HG03342 (cell line): Measurements from ENCODE around the gene LPP.

Experiments used
- ATAC-seq: cut with Tn5 transposase; IDR thresholded peaks from one replicate; pipeline ENCODE4 v1.9.1; 2021; ENCODE audit warnings: mild to moderate bottlenecking, moderate library complexity; ENCODE audit not compliant: unreplicated experiment

The LPP gene

DNA sequence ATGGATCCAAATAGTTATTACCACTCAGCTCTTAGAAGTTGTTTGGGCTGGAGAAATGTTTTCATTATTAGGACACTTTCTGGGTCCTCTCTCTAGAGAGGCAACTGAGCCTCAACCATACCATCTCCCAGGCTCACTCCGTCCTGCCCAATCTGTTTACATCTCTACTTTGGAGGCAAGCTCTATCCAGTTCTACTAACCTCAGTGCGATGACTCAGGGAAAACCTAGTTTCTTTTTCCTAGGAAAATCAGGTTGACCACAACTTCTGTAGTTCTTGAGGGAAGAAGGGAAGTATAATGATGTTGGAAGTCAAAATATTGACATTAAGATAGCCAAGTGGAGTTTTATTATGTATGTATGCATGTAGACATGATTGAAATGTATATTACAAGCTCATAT, 40.4 kb downstream of the LPP start:
- ATAC-seq, result no peak

GRCh38 chr3:188196232-188196990, 42.5 kb downstream of the LPP start:
- ATAC-seq, result no peak

- peak; percentile 63 for ATAC-seq
Observed at GRCh38 chr3:188197388-188197847, 43.5 kb downstream of the LPP start.

GRCh38 chr3:188198001-188198400, 44.0 kb downstream of the LPP start:
- ATAC-seq, result no peak

DNA sequence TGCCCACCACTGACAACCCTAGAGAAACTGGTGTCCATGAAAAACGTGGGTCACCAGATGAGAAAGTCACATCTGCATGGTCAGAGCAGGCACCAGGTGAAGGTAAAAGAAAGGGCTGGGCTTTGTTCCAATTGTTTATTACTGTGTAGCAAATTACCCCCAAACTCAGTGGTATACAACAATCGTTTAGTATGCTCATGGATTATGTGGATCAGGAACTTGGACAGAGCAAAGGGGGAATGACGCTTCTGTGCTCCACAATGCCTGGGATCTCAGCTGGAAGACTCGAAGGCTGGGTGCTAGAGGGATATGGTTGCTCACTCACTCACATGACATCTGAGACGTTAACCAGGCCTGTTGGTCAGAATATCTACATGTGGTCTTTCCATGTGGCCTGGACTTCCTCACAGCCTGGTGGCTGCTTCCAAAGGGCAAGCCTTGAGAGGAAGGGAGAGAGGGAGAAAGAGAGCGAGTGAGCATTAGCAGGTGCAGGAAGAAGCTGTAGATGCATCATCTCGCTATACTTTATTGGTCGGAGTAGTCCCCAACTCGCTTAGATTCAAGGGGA, 44.9 kb downstream of the LPP start:
- ATAC-seq, result no peak

- ATAC-seq, result no peak
Observed at GRCh38 chr3:188199386-188199785, 45.4 kb downstream of the LPP start.

- ATAC-seq, result no peak
Observed at GRCh38 chr3:188200481-188200880, 46.5 kb downstream of the LPP start.

DNA sequence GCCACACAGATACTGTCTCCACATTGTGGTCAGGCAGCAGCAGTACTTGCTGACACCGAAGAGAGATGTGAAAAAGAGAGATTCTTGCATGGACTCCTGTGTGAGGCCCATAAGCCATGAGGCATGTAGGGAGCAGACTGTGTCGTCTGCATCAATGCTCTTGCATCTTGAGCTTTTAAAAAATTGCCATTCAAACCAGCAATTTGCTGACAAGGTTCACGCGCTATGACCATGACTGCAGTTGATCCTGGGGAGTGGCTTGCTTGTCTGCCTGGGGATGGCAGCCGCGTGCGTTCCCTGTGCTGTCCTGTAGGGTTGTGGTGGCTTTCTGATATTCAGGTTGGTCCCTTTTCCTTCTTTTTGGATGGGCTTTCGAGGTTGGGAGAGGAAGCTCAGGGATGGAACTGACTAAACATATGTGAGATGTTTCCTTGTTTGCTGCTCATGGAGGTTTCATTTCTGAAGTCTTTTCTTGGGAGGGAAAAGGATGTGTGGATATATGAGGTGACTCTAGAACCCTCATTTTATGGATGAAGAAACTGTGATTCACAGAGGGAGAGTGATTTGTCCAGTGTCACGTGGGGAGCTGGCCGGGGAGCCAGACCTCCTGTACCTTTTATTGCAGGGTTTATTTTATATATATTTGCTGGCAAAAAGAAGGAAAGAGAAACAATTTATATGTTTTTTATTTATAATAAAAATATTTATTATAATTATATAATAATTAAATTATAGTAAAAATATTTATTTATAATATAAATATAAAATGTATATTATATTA, 48.6 kb downstream of the LPP start:
- no peak for ATAC-seq

- ATAC-seq, result no peak
Observed at GRCh38 chr3:188204526-188204925, 50.6 kb downstream of the LPP start.

DNA sequence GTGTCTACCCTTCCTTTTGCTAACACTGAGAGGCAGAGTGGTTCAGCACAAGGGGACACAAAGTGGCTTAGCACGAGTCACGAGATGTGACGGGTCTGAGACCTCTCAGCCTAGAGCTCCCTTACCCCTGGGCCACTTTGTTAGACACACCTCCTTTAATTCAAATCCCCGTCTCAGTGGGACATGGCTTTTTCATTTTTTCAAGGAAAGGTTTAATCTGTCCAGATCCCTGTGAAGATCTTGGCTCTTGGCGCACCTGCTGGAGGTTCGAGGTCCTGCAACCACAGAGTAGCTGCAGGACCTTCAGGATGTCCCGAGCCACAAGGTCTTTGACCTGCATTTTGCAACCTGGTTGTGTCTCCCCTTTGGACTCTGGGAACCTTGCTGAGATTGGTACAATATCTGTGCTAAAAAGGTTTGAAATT, 52.0 kb downstream of the LPP start:
- peak; percentile 53 for ATAC-seq

GRCh38 chr3:188206787-188207186, 52.8 kb downstream of the LPP start:
- ATAC-seq, result no peak

DNA sequence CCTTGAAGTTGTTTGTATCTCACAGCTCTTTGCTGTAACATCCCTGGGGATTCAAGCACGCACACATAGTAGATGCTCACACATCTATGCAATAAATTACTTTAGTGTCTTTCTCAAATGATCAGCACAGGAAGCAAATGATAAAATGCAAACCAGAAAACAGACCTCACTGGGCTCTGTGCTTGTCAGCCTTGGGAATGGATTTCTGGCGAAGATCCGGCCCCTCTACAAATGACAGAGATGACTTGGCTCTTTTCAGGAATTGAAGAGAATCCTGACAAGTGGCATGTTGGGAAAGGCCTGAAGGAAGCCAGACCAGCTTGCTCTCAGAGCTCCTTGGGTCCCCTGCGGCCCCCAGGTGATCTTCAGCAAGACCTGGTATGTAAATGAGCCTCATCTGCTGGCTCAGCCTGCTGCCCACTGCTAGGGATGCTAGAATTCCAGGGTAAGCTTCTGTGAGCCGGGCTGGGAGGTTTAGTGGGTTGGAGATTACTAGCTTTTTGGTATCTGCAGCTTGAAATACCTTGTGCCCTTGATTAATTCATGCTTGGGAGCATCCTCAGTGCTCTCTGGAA, 54.1 kb downstream of the LPP start:
- no peak for ATAC-seq

DNA sequence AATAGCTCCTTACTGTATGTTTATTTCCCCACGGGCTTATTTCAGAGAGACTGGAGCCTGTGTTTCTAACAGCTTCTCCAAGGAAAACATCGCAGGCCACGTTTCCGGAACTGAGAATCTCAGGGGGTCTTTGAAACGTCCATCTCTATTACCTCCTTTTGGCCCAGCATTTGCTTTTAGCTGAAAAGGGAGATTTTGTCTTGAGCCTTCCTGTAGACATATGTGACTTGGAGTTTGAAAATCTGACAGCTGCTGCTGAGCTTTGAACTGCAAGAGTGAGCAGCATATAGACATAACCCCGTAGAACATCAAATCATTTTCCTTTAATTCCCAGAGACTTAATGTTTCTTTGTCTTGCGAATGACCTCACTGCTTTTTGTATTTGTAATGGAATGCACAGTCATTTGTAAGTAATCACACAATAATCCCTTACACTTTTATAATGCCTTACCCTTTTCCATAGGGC, 54.6 kb downstream of the LPP start:
- no peak for ATAC-seq

- ATAC-seq, result no peak
Observed at GRCh38 chr3:188209034-188209433, 55.1 kb downstream of the LPP start.

DNA sequence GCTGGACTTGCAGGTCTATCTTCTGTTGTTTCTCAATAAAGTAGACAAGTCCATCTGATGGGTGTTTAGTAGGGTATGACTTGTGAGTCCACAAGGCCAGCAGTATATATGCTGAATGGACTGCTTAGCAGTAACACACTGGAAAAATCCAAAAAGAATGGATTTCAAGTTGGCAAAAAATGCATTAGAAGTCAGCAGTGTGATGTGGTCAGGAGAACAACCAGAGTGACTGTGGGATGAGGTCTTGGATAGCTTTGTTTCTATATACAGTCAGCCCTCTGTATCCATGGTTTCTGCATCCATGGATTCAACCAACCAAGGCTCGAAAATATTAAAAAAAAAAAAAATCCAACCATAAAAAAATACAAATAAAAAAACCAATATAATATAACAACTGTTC, 55.8 kb downstream of the LPP start:
- ATAC-seq, result no peak

DNA sequence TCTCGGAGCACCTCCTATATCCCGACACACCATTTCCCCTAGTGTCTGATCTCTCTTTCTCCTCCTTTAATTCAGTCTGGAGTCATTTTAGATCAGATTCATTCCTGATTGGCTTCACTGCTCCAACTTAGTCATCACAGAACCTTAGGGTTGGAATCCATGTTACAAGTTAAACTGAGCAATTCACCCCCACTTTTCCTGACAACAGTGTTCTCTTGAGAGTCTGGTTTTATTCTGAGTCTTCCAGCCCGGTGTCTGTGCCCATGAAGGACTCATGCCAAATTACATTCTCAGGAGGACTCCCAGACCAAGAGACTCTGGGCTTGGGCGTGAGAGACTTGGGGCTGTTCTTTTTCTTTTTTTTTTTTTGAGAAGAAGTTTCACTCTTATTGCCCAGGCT, 57.5 kb downstream of the LPP start:
- ATAC-seq, result no peak

GRCh38 chr3:188212308-188212969, 58.5 kb downstream of the LPP start:
- no peak for ATAC-seq

- ATAC-seq, result no peak
Observed at GRCh38 chr3:188214442-188214841, 60.5 kb downstream of the LPP start.

- no peak for ATAC-seq
Observed at GRCh38 chr3:188215129-188215528, 61.2 kb downstream of the LPP start.

DNA sequence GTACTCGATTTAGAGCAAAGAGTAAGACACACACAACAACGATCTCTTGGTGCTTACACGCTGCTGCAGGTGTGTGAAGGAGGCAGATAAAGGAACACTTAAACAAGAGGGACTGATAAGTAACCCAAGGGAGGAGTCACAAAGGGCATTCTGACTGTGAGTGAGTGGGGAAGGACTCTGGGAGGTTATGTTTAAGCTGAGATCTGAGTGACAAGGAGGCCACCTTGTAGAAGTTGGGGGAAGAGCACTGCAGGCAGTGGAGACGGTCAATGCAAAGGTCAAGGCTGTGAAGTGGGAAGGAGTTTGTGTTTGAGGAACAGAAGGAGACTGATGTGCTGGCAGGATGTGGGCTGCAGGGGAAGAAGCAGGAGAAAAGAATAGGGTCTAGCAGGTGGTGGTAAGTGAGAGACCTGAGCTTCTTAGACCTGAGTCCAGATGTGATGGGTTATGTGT, 63.1 kb downstream of the LPP start:
- no peak for ATAC-seq

DNA sequence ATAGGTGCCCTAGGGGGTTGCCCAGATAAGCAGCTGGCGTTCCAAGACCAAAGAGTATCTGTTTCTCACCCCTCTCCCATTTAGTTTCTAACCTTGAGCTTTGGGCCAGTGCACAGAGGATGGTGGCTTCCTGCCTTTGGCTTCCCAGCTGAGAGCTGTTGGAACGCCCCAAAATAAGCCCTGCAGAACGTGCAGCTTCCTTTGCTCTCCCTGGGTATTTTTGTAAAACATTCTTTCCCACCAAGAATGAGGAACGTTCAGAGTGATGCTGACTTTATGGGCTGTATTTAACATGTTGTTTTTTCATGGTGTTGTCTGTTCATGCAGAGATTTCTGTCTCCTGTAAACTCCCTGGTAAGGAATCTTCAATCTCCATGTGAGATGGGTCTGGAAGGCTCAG, 63.8 kb downstream of the LPP start:
- no peak for ATAC-seq
